Glomerular visceral epithelial cell (primary cell): ENCODE results near the gene CACNA1D.
"Not testable (repeated sequence)": the region's sequence is repeated elsewhere in the genome, so short reads cannot be mapped to it uniquely, and the experiment has no call there.

Experiments used
- DNase-seq: peaks from one replicate; pipeline ENCODE4 v3.0.0-alpha.2; 2016; ENCODE audit errors: extremely low spot score

The CACNA1D gene

GRCh38 chr3:53493963-53494791, at the start of gene CACNA1D:
CACNA1D (plus strand) TSS chr3:53494611; CDS start chr3:53495167, 556 bp downstream.
- no peak for DNase-seq

- DNase-seq, result no peak
Measured at GRCh38 chr3:53457068-53457467, 37.3 kb upstream of the CACNA1D start.

- DNase-seq, result no peak
Measured at GRCh38 chr3:53460326-53460725, 34.1 kb upstream of the CACNA1D start.

GRCh38 chr3:53464424-53464823, 30.0 kb upstream of the CACNA1D start:
- DNase-seq, result peak; percentile 71

- DNase-seq, result not testable (repeated sequence)
Measured at GRCh38 chr3:53469758-53470157, 24.7 kb upstream of the CACNA1D start.

GRCh38 chr3:53473422-53473821, 21.0 kb upstream of the CACNA1D start:
- no peak for DNase-seq

GRCh38 chr3:53476372-53476771, 18.0 kb upstream of the CACNA1D start:
- DNase-seq, result not testable (repeated sequence)

GRCh38 chr3:53477689-53478088, 16.7 kb upstream of the CACNA1D start:
- not testable (repeated sequence) for DNase-seq

GRCh38 chr3:53478166-53478830, 16.1 kb upstream of the CACNA1D start:
- DNase-seq, result peak; percentile 20

GRCh38 chr3:53478921-53479664, 15.3 kb upstream of the CACNA1D start:
- no peak for DNase-seq

- DNase-seq, result no peak
Measured at GRCh38 chr3:53482227-53482626, 12.2 kb upstream of the CACNA1D start.

- no peak for DNase-seq
Measured at GRCh38 chr3:53483821-53484220, 10.6 kb upstream of the CACNA1D start.

GRCh38 chr3:53484984-53485383, 9.4 kb upstream of the CACNA1D start:
- no peak for DNase-seq

GRCh38 chr3:53485675-53486403, 8.6 kb upstream of the CACNA1D start:
- no peak for DNase-seq

- no peak for DNase-seq
Measured at GRCh38 chr3:53486961-53487654, 7.3 kb upstream of the CACNA1D start.

- no peak for DNase-seq
Measured at GRCh38 chr3:53489386-53489785, 5.0 kb upstream of the CACNA1D start.

- no peak for DNase-seq
Measured at GRCh38 chr3:53489787-53490458, 4.5 kb upstream of the CACNA1D start.

GRCh38 chr3:53490459-53490968, 3.9 kb upstream of the CACNA1D start:
- DNase-seq, result no peak

GRCh38 chr3:53491276-53491675, 3.1 kb upstream of the CACNA1D start:
- DNase-seq, result no peak

GRCh38 chr3:53493595-53493962, 832 bp upstream of the CACNA1D start:
- DNase-seq, result no peak
